A549 (cell line): ENCODE measurements around the gene USP24. TPM values are rescaled to one million over a fixed set of nuclear protein-coding genes. Genes with fewer than 3 reads are reported as not detected.

Experiments
- ATAC-seq, 2 experiments: fragments of 200-7000 bp in 1 of 2; fragments of >200 bp in 1 of 2; cut with Nextera tagmentation in 1 of 2; cut with Tn5 transposase in 1 of 2; 3 replicates each; pipeline versions ENCODE4 v1.8.0 to v1.9.1; 2018 to 2020; ENCODE audit warnings: mild to moderate bottlenecking in 1 of 2, moderate library complexity in 1 of 2
- CTCF ChIA-PET: fragments of 300-600 bp; sonication (Branson Sonifier 250); formaldehyde crosslinking; extraction: SDS; loops from one replicate; lab custom pipeline; 2021; ENCODE audit warnings: antibody characterized with exemption, inconsistent platforms; lab: Yijun Ruan, JAX
- POLR2A ChIA-PET: fragments of 350-600 bp; formaldehyde crosslinking; extraction: SDS; loops from one replicate; lab custom pipeline; 2021; ENCODE audit warnings: antibody characterized with exemption, inconsistent platforms; lab: Yijun Ruan, JAX
- DNase-seq, 2 experiments: peaks; one replicate each; pipeline versions ENCODE4 v3.0.0 to v3.0.0-alpha.2; 2011 to 2016; ENCODE audit warnings: low read depth in 1 of 2, low spot score in 1 of 2
- FAIRE-seq: peaks from 2 replicates; lab custom pipeline; 2011; peaks lifted over from hg19 to GRCh38; lab: Jason Lieb, UNC
- H3K27ac ChIP-seq, 2 experiments: fragments of >200 bp; sonication (Bioruptor Twin); formaldehyde crosslinking; 3 replicates each; pipeline ENCODE4 v1.5.1; 2016 to 2017
- H3K4me1 ChIP-seq: fragments of >200 bp; sonication (Bioruptor Twin); formaldehyde crosslinking; 3 replicates; pipeline ENCODE4 v1.6.1; 2016
- H3K4me2 ChIP-seq: fragments of >200 bp; sonication (Bioruptor Twin); formaldehyde crosslinking; 3 replicates; pipeline ENCODE4 v1.6.1; 2016
- H3K4me3 ChIP-seq: fragments of >200 bp; sonication (Bioruptor Twin); formaldehyde crosslinking; 3 replicates; pipeline ENCODE4 v1.5.1; 2016
- H3K9me3 ChIP-seq: fragments of >200 bp; sonication (Bioruptor Twin); formaldehyde crosslinking; 3 replicates; pipeline ENCODE4 v1.6.1; 2016
- BCL3 ChIP-seq: fragments of >200 bp; sonication (Bioruptor Twin); formaldehyde crosslinking; IDR thresholded peaks from 3 replicates; pipeline ENCODE4 v1.6.1; 2016
- CBX2 ChIP-seq: fragments of 200-600 bp; sonication (generic); IDR thresholded peaks from 2 replicates; pipeline ENCODE4 v1.6.1; 2016; ENCODE audit warnings: low read depth, mild to moderate bottlenecking, borderline replicate concordance
- CEBPB ChIP-seq, 2 experiments: fragments of >200 bp in 1 of 2; sonication (Bioruptor Twin) in 1 of 2; formaldehyde crosslinking in 1 of 2; IDR thresholded peaks; 2 replicates each; pipeline ENCODE4 v1.6.1; 2012 to 2016
- CHD2 ChIP-seq: fragments of 150-350 bp; IDR thresholded peaks from 2 replicates; pipeline ENCODE4 v1.6.1; 2014; ENCODE audit warnings: low read length; ENCODE audit not compliant: partially characterized antibody
- CTCF ChIP-seq: fragments of >200 bp; sonication (Bioruptor Twin); formaldehyde crosslinking; IDR thresholded peaks from 3 replicates; pipeline ENCODE4 v1.5.1; 2016
- EHF ChIP-seq: fragments of 250-450 bp; sonication (Bioruptor Pico); IDR thresholded peaks from 2 replicates; pipeline ENCODE4 v1.5.0; 2020; ENCODE audit warnings: mild to moderate bottlenecking
- EHMT2 ChIP-seq: fragments of 200-600 bp; sonication (generic); IDR thresholded peaks from 2 replicates; pipeline ENCODE4 v1.6.1; 2016; ENCODE audit warnings: antibody characterized with exemption, low read depth, mild to moderate bottlenecking, moderate library complexity
- ELK1 ChIP-seq: fragments of 150-350 bp; IDR thresholded peaks from 2 replicates; pipeline ENCODE4 v1.6.1; 2014; ENCODE audit warnings: low read depth, mild to moderate bottlenecking, low read length
- FOXS1 ChIP-seq: fragments of 250-450 bp; sonication (Bioruptor Pico); IDR thresholded peaks from 2 replicates; pipeline ENCODE4 v1.5.0; 2020; ENCODE audit warnings: mild to moderate bottlenecking, moderate library complexity
- HEYL ChIP-seq: fragments of 250-450 bp; sonication (Bioruptor Pico); IDR thresholded peaks from 2 replicates; pipeline ENCODE4 v1.8.0; 2021; ENCODE audit warnings: mild to moderate bottlenecking, moderate library complexity
- HOXB13 ChIP-seq: fragments of 250-450 bp; sonication (Bioruptor Pico); IDR thresholded peaks from 2 replicates; pipeline ENCODE4 v1.5.0; 2020; ENCODE audit warnings: low read depth, mild to moderate bottlenecking, moderate library complexity
- KDM5A ChIP-seq: fragments of 200-600 bp; sonication (generic); IDR thresholded peaks from 2 replicates; pipeline ENCODE4 v1.6.1; 2016; ENCODE audit warnings: antibody characterized with exemption, mild to moderate bottlenecking
- MAFK ChIP-seq: fragments of 450-650 bp; IDR thresholded peaks from 2 replicates; pipeline ENCODE4 v1.6.1; 2014; ENCODE audit not compliant: partially characterized antibody
- NPAS2 ChIP-seq: fragments of 250-450 bp; sonication (Bioruptor Pico); IDR thresholded peaks from 2 replicates; pipeline ENCODE4 v1.8.0; 2022; ENCODE audit warnings: mild to moderate bottlenecking, moderate library complexity, borderline replicate concordance
- RFX5 ChIP-seq: fragments of 450-650 bp; IDR thresholded peaks from 2 replicates; pipeline ENCODE4 v1.7.1; 2014; ENCODE audit warnings: antibody characterized with exemption, mild to moderate bottlenecking, moderate library complexity
- SMC3 ChIP-seq: fragments of >200 bp; sonication (Bioruptor Twin); formaldehyde crosslinking; IDR thresholded peaks from 3 replicates; pipeline ENCODE4 v1.6.1; 2018; ENCODE audit warnings: inconsistent platforms
- ZC3H11A ChIP-seq: fragments of 450-650 bp; IDR thresholded peaks from 2 replicates; pipeline ENCODE4 v1.6.1; 2014; ENCODE audit warnings: antibody characterized with exemption, mild to moderate bottlenecking
- WGBS: methylation state at CpG from one replicate; pipeline ENCODE4 v1.1.6; 2017; ENCODE audit errors: missing lambda C conversion rate; 5-methylcytosine and 5-hydroxymethylcytosine counted together
- polyA plus RNA-seq, 4 experiments: library from polyadenylated mRNA; depleted of rRNA in 3 of 4; stranded (reverse); fragments of >200 nt; fragmentation: RNase III in 1 of 4; extraction: RNeasy Plus Mini Kit Qiagen cat#74134 plus additional on column Dnase treatment in 1 of 4; gene quantifications; 2 replicates in 3 of 4; 3 replicates in 1 of 4; pipeline ENCODE4 v1.2.3, GENCODE V29; 2011 to 2017

Gene USP24
- polyA plus RNA-seq, 2 of the 4 experiments (the other 2 are of a cell fraction) = 14.7 to 21.7 TPM

- ATAC-seq (no peak), DNase-seq (no peak), FAIRE-seq (no peak)
- no peaks in the 10 kb centered on the region for H3K9me3 ChIP-seq
- WGBS = 86% methylated on average over 9 of the region's 9 CpGs
- POLR2A ChIA-PET = no interaction called here
- no peak overlapping the region for H3K4me3 ChIP-seq
- no peak overlapping the region for H3K27ac ChIP-seq
- H3K4me1 ChIP-seq = no peaks in the 10 kb centered on the region
- no peak overlapping the region for H3K4me2 ChIP-seq
- CTCF ChIA-PET = no interaction called here
- TF ChIP-seq CHD2 (no peak), HOXB13 (CRISPR knock-in tag) (no peak), FOXS1 (CRISPR knock-in tag) (no peak), CEBPB (IDR thresholded peaks at IDR 0.05) (no peak), KDM5A (no peak), ELK1 (no peak)
These were observed 133.8 kb downstream of the USP24 start for GRCh38 chr1:55081188-55081904.

- ChIA-PET CTCF (no interaction called here), POLR2A (no interaction called here)
- 95% methylated on average over 7 of the region's 7 CpGs for WGBS
- Histone ChIP-seq H3K4me2 (no peak overlapping the region), H3K4me3 (no peak overlapping the region), H3K9me3 (no peaks in the 10 kb centered on the region), H3K27ac (no peak overlapping the region), H3K4me1 (no peaks in the 10 kb centered on the region)
- FAIRE-seq (no peak), ATAC-seq (no peak), DNase-seq (no peak)
- TF ChIP-seq EHF (CRISPR knock-in tag) (no peak), CBX2 (no peak), SMC3 (no peak), ZC3H11A (no peak), CEBPB (IDR thresholded peaks at IDR 0.05) (no peak), FOXS1 (CRISPR knock-in tag) (no peak), EHMT2 (no peak), BCL3 (no peak), HEYL (no peak), CTCF (no peak), MAFK (no peak)
- TF ChIP-seq, all 56 proteins: peak for 0
These were observed 135.5 kb downstream of the USP24 start for GRCh38 chr1:55079651-55080050.

GRCh38 chr1:55078470-55078869, 136.7 kb downstream of the USP24 start:
- ATAC-seq (no peak), FAIRE-seq (no peak), DNase-seq (no peak)
- TF ChIP-seq RFX5 (no peak), BCL3 (no peak), NPAS2 (CRISPR knock-in tag) (no peak)
- Histone ChIP-seq H3K4me1 (no peaks in the 10 kb centered on the region), H3K9me3 (no peaks in the 10 kb centered on the region), H3K4me2 (no peak overlapping the region), H3K4me3 (no peak overlapping the region), H3K27ac (no peak overlapping the region)
- ChIA-PET POLR2A (no interaction called here), CTCF (interaction anchor here (0.6 to 1.2 kb wide), 2 partner anchors 184 to 199 kb away, joined by 3 read pairs; no protein-coding TSS in a partner anchor)
- WGBS = 96% methylated on average over 3 of the region's 3 CpGs
